Medulla oblongata (tissue), 1 donor: ENCODE data around the gene AP2B1.

Experiments used
- DNase-seq: peaks from one replicate; pipeline ENCODE4 v3.0.0-alpha.2; 2015; ENCODE audit errors: extremely low spot score

Gene AP2B1

DNA sequence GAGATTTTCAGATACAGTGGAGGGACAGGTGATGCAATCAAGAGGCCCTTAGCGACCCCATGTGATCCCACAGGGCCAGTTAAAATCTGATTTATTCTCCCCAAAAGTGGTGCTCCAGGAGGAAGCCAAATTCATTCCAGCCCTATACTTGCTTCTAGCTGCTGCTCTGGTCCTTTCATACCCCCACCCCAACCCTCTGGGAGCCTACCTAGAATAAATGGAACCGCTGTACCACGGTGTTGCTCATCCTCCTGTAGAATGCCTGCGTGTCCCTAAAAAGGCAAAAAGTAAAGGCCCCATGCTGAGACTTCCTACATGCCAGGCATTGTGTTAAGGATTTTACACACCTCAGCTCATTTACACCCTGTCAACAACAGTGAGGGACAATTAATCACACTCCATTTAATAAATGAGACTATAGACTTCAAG, 142.3 kb downstream of the AP2B1 start:
- no peak for DNase-seq

DNA sequence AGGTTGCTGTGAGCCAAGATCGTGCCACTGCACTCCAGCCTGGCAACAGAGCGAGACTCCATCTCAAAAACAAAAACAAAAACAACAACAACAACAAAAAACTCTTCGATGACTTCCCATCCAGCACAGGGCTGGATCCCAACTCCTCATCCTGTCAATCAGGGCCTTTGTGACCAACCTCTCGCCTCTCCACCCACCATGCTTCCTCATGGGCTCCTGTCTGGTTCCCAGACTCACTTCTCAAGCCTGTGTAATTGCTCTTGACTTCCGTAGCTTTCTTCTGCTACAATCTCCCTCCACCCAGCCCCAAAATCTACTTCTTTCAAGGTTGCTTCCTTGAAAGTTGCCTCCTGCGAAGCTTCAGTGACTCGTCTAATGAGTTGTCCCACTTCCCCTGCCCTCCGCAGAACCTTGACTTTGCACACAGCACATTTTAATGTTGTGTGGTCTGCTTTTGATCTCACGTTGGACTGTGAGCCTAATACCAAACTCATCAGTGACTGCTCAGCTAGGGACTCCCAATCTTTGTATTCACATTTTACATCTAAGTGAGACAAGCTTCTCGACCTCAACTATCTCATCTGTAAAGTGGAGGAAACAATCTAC, 143.4 kb downstream of the AP2B1 start:
- no peak for DNase-seq

DNA sequence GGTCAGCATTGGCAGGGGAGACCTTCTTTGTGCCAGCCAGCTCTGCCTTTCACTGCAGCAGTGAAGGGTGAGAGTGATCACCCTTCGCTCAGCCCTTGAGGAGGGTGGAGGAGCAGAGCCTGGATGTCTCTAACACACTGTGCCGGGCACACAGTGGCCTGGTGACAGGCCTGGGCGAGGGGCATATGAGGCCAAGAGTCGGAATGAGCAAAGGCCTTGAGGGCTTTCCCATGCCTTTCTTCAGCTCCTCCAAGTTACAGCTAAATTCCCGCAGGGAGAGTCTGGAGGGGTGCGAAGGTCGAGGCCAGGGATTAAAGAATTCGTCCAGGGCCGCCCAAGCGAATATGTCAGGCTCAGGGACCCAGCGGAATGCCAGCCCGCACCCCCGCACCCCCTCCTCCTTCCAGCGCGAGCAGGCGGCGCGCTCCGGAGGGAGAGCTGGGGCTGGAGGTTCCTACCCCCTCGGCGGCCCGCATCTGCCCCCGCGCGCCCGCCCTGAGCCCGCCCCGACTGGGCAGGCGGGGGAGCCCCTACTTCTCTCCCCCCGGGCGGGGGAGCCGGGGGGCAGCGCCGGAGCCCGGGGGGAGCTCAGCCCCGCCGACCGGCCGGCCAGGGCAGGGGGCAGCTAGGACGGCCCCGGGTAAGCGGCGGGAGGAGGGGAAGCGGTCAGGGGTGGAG, 144.3 kb downstream of the AP2B1 start, which contains the start of gene RASL10B:
Gene RASL10B, plus strand, starts transcription at position 401 of the 678 bp plus-strand sequence. CDS start 3,546 bp downstream, outside the sequence.
- DNase-seq = peak; percentile 56

DNA sequence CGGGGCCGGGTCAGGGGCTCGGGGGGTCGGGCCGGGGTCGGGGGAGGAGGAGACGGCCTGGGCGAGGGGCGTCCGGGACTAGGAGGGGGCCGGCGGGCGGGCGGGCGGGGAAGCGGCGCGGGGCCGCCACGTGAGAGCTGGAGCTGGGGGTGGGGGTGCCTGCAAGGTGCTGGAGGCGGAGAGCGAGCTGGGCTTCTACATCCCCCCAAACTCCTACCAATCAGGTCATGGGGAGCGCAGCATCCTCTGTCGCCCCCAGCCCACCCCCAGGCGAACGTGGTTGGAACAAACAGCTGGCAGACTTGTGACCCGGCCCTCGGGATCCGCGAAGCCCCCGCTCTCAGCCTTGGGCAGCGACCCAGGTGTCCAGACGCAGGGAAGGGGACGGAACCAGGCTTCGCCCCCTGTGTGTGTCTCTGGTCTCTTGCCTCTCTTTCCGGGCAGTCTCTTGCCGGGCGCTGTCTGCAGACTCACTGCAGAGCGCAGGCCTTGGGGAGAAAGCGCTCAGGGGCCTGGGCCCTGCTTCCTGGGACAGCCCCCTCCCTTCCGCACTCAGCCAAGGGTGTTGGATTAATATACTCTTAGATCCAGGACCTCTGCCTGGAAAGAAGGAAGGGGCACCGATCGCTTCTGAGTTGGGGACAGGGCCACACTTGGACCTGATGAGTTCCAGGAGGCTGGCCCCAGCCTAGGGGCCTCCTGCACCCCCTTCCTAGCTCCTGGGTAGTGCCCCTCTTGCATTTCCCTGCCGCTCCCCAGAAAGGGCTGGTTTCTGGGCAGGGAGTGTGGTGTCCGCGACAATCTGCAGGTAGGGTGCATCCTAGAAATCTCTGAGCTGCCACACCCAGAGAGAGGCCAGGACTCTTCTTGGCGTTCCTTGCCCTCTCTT, 145.0 kb downstream of the AP2B1 start:
- no peak for DNase-seq

DNA sequence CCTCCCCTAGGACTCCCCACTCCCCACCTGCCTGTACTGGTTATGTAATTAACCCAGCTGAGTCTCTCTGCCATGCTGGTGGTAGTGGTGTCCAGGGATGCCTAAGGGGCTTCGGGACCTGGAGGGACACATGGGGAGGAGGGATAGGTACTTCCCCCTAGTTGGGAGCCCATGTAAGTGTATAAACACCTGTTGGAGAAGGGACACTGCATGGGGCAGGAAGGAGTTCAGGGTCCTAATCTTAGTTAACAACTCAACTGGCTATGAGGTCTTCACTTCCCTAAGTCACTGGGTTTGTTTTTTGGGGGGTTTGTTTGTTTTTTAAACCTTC, 145.6 kb downstream of the AP2B1 start:
- no peak for DNase-seq

DNA sequence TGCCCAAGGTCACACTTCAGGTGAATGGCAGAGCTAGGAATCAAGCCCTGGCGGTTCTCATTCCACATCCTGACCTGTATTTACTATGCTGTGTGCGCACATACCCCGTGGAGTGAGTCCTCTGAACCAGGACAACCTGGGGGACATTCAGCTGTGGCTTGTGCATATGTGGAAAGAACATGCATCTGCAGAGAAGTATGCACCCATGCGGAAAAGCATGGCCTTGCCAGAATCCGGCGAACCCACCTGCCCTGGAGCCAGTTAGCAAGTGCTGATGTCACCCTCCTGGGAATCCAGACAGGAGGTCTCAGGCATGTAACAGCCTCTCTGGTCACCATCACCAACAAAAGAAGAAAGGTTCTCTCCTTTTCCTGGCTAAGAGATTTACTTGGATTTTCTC, 146.2 kb downstream of the AP2B1 start:
- no peak for DNase-seq

DNA sequence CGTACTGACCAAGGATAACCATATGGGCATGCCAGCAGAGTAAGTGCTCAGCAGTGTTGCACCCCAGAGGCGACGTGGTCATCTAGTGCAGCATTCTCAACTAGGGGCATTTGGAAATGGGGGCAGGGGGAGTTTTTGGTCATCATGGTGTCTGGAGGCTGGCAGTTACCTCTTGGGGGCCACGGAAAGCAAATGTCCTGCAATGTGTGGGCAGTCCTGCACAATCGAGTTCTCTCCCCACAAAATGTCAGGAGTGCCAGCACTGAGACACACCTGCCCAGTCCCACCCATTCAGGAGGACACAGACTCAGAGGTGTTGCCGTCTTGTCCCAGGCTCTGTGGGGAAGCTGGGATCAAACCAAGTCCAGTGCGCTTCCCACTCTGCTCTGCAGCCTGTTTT, 147.3 kb downstream of the AP2B1 start:
- no peak for DNase-seq

DNA sequence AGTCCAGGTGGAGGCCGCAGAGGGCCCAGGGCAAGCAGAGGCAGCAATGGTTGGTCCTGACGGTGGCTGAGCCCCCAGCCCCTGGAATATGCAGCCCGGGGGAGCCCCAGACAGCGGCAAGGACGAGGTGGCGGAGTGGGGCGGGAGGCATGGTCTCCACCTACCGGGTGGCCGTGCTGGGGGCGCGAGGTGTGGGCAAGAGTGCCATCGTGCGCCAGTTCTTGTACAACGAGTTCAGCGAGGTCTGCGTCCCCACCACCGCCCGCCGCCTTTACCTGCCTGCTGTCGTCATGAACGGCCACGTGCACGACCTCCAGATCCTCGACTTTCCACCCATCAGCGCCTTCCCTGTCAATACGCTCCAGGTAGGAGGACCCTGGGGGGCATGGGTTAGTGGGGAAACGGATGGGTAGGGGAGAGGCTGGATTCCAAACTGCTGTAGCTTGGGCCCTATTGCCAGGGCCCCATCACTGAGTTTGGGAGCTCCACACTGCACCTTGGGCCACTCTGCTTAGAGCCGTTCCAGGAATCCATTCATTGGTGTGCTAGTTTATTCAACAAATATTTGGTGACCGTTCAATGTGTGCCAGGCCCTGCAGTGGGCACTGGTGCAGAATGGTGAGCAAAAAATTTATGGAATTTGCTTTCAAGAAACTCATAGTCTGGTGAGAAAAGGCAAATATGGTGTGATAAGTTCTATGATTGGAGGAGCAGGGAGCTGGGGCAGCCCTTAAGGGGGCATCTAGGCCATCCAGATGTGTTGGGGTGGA, 148.1 kb downstream of the AP2B1 start:
- no peak for DNase-seq

DNA sequence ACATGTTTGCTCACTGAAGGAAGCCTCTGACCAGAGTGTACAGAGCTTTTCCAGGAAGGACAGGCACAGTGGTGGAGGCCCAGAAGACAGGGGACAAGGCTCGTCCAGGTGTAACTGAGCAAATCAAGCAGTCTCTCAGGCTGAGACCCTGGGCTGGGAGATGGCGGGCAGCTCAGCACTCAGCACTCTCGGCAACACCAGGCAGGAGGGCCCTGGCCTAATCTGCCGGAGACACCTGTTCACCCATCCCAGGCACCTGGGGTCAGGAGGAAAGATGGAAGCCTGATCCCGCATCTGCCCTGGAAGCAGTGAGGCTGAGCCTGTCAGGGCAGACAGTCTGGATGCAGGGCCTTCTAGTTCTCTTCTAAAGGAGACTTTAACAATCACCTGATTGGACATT, 149.1 kb downstream of the AP2B1 start:
- DNase-seq = no peak

DNA sequence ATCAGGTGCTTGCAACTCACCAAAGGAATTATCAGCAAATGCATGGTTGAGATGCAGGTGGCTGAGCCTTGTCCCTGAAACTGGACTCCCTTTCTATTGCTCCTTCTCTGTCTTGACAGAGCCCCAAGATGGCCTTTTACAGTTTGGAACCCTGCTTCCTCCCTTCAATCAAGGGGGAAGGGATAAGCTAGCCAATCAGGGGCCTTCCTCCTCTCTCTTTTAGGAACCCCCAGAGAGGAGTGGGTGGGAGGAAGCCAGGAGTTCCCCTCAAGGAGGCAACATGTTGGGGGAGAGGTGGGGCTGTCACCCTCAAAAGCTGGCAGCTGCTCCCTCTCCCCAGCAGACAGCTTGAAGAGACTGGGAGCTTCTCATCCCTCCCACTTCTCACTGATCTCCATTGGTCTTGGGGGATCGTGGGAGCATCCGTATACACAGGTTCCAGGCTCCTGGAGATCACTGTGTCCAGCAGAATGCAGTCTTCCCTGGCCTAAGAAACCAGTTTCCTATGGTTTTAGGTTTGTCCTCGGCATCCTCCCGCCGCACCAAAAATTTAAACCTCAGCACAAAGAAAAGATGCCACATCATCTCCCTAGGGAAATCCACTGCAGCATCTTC, 151.5 kb downstream of the AP2B1 start:
- DNase-seq = no peak

DNA sequence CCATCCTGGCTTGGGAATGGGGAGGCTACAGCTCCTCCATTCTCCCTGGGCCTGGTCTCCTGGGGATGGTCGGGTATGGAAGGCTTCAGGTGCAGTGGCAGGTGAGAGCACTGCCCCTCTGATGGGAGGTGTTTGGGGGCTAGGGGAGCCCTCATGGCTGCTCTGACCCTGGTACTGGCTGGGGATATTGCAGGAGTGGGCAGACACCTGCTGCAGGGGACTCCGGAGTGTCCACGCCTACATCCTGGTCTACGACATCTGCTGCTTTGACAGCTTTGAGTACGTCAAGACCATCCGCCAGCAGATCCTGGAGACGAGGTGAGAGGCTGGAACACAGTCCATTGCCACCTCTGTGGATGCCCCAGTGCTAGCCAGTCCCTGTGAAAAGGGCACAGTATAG, 153.1 kb downstream of the AP2B1 start:
- no peak for DNase-seq

DNA sequence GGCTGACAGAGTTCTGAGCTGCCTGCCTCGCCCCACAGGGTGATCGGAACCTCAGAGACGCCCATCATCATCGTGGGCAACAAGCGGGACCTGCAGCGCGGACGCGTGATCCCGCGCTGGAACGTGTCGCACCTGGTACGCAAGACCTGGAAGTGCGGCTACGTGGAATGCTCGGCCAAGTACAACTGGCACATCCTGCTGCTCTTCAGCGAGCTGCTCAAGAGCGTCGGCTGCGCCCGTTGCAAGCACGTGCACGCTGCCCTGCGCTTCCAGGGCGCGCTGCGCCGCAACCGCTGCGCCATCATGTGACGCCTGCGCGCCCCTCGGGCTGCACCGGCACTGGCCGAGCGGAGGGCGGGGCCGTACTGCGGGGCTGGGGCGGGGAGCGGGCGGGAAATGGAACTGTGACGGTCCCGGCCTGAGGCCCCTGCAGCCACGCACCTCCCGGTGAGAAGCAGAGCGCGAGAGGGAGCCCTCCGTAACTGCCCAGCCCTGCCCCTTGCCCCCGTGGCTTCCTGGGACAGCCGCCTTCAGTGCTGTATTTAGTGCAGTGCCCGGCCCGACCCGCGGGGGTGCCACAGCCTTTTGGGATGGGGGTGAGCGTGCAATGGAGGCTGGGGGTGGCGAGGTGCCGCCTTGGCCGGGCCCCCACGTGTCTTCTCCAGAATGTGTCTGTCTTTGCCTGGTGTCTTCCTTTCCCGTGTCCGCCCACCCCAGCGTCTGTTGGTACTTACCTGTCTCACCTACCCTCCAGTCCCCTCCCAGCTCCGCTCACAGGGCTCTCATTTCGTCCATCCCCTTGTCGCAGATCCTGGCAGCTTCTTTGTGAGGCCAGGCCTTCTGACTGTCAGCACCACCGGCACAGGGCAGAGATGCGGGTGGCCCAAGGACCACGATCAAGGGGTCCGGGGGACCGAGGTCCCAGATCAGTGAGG, 154.1 kb downstream of the AP2B1 start:
- no peak for DNase-seq

DNA sequence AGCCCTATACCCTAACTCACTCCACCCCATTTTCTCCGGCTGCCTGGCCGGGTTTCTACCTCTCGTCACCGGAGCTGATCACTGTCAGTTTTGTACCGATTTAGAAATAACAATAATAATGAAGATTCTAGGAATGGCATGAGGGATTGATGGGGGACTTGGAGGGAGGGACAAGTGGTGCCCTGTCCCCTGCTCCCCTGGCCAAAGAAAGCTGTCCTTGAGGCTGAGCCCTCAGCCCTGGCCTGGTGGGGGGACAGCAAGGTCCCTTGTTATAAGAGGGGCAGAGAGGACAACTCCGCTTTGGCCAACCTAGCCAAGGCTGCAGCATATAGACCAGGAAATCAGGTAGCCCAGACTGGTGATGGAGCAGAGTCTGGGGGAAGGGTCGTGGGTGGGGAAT, 155.4 kb downstream of the AP2B1 start:
- no peak for DNase-seq

DNA sequence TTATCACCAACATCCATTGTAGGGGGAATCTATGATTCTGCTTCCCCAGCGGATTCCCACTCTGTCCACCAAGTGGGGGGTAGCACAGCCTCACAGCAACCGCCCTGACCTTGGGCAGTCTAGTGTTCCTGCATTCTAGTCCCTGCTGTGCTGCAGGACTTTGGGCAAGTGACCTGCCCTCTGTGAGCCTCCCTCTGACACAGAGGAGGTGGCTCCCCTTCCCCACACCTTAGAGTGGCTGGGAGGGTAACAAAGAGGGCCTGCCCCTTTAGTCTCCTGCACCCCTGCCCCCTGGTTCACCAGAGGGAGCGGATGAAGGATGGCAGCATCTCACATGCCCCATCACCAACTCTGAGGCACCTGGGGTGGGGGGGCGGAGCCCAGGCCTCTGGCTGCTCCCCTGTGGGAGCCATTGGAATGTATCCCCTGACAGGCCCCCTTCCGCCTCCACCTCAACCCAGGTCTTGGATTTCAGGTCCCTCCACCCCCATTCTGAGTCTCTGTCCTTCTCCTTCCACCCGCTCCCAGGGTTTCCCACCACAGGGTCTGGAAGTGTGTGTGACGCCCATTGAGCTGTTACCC, 155.9 kb downstream of the AP2B1 start:
- no peak for DNase-seq

DNA sequence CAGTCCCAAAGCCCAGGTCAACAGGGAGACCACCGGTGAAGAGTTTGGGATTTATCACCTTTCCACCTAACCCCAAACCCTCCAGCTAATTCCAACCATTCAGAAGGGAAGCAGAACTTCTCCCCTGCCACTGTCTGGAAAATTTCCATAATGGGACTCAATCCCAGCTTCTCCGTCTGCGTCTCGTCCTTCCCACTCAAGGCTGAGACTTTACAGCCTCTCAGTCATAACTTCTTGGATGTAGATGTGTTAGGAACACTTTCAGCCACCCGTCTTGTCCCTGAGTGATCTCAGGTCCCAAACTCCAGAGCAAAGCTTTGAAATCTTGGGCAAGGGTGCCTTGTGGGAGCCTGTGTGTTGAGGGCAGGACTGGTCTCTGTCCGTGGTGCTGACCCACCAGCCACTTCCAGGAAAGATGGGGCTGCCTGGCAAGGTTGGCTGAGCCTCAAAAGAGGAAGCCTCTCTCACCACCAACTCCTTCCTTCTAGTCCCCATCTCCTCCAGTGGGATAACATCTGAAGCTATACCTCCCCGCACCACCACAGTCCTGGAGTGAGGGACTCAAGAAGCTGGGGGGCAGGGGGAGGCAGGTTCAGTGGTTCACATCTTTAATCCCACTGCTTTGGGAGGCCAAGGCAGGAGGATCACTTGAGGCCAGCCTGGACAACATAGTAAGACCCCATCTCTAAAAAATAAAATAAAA, 156.7 kb downstream of the AP2B1 start:
- DNase-seq = no peak

DNA sequence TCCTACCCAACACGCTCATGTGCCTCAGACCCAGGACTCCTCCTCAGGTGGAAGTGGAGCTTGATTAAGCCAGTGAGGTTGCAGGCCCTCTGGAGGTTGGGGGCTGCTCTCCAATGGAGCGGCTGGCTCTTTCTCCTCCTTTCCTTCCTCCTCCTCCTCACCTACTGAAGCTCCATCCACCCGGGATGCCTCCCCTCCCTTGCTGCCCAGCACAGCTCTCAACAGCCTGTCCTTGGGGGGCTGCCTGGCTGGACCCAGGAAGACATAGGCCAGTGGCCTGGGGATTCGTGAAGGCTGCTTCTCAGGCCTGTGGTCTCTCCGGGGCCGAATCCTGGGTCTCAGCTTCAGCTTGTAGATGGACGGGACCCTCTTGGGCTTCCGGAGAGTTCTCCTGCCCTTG, 157.7 kb downstream of the AP2B1 start:
- no peak for DNase-seq

DNA sequence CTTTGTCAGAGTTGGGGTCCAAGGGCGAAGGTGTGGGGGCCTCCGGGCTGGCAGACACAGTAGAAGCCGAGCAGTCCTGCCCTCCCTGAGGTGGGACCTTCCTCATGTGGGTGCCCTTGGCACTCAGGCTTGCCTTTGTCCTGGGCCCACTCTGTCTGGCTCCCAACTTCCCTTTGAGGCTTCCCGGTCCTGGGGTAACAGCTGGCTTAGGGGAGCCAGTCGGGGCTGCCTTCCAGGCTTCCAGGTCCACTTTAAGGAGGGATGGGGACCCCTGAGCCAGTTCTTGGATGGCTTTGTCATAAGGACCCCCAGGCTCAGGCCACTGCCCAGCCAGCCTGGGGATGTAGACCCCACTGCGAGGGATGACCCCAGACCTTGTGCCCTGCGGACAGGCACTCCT, 158.1 kb downstream of the AP2B1 start:
- no peak for DNase-seq

DNA sequence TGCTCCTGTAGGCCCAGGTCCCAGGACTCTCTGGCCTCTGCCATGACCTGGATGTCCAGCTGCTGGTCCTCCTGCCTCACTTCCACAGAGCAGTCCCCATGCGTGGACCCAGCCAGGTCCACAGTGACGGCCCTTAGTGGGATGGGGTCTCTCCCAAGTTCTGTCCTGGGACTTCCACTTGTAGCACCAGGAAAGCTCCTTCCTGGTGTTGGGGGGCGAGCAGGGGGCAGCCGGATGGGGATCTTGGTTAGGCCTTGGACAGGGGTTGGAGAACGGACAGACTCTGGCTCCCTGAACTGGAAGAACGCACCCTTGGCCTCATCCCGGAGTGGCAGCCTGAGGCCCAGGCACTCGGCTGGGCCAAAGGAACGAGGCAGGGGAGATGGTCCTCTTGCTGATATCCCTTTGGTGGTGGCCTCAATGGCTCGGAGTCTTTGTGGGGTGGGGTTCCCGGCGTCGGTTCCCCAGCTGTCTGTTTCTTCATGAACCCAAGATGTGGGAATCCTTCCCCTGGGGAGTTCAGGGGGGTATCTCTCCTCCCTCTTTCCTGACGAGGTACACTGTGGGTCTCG, 158.7 kb downstream of the AP2B1 start:
- no peak for DNase-seq

DNA sequence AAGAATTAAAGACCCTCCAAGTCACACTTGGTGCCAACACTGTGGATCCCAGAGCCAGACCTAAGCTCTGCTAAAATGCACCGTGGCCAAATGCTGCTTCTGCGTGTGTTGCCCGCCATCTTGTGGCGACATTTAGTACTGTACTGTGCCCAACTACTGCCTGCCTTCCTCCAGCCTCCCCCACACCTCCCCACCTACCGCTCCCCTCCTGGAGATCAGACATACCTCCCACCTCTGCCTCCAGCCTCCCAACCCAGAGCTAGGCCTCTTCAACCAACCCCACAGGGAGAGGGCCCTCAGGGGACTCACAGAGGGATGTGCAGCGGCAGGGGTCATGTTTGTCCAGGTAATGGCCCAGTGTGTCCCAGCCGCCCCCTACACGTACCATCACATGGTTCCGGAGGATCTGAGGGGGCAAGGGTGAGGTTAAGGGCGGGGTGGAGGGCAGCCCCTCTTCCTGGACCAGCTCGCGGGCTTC, 160.5 kb downstream of the AP2B1 start:
- DNase-seq = peak; percentile 85
